Measurements from ENCODE around the gene NOS1AP.

NOS1AP gene

DNA sequence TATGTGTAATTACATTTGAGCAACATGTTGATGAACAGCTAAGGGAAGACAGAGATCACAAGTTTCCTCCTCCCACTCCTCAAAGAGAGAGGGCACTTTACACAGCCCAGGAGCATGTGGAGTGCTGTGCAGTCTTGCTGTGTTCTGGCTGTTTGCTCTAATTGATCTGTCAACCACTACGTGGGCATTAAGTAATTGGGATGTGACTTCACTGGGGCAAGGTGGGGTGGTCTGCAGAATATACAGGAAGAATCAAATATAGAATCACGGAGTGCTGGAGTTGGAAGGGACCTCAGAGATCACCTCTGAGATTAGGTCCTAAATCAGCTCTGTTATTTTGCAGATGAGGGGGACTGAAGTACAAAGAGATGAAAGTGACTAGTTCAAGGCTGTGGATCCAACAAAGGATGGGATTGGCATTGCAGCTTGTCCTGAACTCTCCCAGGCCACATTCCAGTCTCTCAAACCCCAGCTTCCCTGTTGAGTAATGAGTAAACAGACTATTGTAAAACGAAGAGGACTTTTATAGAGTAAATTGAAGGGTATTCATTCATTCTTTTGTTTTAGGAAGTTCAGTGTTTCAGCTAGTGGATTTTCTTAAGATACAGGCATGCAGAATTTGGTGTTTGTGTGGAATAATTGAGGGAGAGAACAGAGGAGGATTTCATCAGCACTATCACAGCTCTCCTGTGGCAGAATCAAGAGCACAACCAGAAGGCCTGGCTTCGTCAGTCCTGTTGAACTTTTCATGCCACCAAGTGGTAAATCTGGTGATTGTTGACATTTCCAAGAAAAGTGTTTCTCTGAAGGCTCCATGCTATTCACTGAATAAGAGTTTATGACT is 22.4 kb downstream of the NOS1AP start:
- no peak for DNase-seq

- no peak for DNase-seq
Measured at GRCh38 chr1:162093095-162093494, 23.6 kb downstream of the NOS1AP start.

DNA sequence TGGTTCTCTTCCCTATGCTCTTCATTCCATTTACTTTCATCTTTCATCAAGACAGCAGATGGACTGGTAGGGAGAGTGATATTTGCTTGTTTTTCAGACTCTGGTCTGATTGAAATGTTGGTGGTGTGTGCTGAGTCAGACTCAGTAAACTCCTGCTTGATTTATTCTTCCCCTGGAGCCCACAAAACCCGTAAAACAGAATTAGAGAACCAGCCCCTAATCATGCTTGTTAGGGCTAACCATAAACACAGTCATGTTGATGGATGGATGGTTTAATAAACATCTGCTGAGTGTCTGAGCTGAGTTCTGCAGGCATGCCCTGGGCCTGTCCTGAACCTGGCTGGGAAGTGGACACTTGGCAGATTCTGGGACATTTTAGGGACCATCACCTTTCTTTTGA is 24.8 kb downstream of the NOS1AP start:
- no peak for DNase-seq

GRCh38 chr1:162094723-162095122 is 25.2 kb downstream of the NOS1AP start:
- DNase-seq, result no peak

GRCh38 chr1:162107911-162108310 is 38.4 kb downstream of the NOS1AP start:
- no peak for DNase-seq

DNA sequence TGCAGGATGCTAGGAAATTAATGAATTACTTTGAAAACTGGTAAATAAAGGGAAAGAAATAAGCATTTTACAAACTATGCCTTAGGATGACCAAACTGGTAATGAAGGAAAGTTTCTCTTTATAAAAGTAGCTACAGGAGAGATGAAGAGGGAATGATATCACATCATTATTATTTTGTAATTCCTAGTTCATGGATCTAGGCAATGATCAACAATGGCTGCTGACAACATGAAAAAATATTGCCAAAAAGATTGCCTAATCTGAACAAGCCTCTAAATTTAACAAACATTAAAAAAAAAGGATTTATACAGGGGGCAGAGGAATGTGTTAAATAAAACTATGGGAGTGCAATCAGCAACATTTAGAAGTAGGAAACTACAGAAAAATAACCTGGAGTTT is 38.9 kb downstream of the NOS1AP start:
- DNase-seq, result no peak

DNA sequence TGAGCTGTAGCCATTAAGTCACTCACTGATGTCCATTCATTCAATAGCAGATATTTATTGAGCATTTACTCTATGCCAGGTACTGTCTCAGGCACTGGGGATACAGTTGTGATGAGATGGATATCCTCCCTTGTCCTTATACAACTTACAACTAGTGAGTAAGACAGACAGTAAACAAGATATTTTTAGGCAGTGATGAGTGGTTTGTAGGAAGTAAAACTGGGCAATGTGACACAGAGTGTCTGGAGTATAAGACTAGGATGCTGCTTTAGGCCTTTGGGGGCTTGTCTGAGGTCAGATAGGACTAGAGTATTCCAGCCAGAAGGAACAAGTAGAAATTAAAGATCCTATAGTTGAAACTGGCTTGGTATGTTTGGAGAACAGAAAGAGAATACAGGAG is 41.4 kb downstream of the NOS1AP start:
- DNase-seq, result no peak

GRCh38 chr1:162111572-162111971 is 42.1 kb downstream of the NOS1AP start:
- no peak for DNase-seq

DNA sequence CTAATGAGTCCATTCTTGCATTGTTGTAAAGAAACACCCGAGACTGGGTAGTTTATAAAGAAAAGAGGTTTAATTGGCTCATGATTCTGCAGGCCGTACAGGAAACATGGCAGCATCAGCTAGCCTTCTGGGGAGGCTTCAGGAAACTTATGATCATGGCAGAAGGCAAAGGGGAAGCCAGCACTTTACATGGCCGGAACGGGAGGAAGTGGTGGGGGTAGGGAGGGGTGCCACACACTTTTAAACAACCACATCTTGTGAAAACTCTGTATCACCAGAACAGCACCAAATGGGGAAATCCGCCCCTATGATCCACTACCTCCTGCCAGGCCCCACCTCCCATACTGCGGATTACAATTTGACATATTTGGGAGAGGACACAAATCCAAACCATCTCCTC is 43.9 kb downstream of the NOS1AP start:
- no peak for DNase-seq

DNA sequence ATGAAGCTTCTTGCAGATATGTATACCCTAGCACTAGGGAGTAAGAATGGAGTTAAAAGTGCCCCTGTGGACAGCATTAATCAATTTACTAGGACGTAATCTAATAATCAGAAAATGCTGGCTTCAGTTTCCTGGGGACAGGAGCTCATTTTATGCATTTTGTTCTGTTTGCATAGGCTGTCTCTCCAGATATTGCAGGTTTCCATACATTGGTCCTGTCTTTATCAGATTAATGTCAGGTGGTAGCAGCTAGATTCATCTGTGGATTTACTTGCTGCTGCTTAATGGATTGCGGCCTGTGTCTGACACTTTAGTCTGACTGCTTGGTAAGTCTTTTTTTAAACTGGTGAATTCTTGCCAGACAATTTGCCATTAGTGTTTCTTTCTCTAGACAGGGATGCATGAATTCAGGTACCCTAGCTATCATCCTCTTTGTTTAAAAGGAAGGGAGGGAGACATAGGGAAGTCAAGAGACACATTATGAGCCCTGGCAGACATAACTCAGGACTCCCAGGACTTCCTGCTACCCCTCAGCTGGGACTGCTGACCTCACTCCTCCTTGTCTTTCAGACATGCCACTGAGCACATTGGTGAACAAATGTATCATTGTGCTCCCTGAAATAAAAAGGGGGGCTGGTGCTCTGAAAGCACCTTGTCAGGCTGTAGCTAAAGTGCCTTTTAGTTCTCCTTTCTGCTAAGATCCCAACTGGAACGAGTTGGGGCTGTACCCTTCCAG is 47.7 kb downstream of the NOS1AP start:
- no peak for DNase-seq

GRCh38 chr1:162118063-162118462 is 48.6 kb downstream of the NOS1AP start:
- DNase-seq, result no peak

DNA sequence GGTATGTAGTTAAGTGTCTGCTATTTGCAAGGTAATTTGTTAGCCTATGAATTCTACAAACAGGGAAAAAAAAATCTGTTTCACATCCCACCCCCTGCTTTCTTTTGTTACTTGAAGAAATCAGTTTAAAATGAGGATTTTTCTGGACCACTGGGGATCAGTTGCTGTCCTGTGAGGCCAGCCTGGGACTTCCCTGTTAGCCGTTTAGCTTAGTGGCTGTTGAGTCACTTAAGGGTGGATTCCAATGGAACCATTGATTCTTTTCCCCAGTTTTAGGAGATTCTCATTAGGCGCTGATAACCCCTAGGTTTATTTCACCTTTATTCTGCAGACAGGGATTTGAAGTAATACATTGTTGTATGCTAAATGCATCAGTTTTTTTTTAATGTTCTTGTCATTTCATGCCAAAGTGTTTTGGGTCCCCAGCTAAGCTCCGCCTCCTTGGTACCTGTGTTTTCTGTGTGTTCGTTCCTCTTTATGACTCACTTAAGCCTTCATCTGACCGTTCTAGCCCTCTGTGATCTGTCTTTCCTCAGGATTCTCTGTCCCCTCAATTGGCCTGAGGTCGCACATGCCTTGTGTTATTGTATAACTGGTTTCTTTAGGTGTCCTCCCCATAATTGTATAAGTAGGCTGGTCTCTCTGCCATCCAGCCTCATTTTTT is 59.3 kb downstream of the NOS1AP start:
- no peak for DNase-seq

DNA sequence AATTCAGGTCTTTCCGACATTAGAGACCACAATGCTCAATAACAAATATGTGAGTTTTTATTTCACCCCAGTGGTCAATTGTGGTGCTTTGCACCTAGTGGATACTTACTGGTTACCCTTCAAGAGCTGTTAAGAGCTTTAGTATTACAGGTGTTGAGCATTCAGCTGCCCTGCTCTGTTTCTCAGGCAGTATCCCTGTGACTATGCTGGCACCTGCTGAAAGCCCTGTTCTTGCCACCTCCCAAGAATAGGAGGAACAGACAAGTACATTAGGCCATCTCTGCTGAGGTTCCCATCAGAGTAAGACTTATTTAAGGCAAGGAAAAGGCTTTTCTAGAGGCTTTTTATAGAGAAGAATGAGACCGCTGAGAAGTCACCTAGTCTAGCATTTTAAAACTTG is 60.8 kb downstream of the NOS1AP start:
- no peak for DNase-seq

- no peak for DNase-seq
Measured at GRCh38 chr1:162131400-162132321, 62.2 kb downstream of the NOS1AP start.

DNA sequence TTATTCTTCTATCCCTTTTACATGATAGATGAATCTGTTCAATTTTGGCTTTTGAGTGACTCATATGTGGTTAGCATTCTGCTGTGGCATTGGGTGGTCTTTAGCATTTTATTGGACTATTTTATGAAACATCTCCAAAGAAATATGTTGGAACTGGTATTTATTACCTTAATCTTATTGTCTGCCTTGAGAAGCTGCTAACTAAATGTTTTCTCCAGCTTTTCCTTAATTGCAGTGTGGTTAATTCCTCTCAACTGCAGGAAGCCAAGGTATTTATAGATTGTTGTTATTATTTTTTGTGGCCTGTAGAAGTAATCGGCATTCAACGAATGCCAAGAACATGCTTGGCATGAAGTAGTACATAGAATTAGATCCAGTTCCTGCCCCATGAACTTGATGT is 64.1 kb downstream of the NOS1AP start:
- no peak for DNase-seq

DNA sequence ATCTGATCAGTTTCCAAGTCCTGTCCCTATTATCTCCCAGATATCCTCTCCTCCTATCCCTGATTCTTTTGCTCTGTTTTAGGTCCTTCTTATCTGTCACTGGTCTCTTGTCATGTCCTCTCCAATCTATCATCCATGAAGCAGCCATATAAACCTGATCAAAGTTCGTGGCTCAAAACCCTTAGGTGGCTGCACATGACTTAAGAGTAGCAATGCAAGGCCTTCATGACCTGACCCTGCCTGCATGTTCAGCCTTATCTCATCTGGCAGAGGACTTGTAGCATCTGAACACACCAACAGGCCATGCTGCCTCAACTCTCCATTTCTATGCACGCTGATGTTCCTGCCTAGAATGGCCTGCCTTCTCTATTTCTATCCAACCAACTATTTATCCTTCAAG is 65.2 kb downstream of the NOS1AP start:
- no peak for DNase-seq

GRCh38 chr1:162135271-162135775 is 65.8 kb downstream of the NOS1AP start:
- no peak for DNase-seq

- no peak for DNase-seq
Measured at GRCh38 chr1:162136760-162137159, 67.3 kb downstream of the NOS1AP start.

DNA sequence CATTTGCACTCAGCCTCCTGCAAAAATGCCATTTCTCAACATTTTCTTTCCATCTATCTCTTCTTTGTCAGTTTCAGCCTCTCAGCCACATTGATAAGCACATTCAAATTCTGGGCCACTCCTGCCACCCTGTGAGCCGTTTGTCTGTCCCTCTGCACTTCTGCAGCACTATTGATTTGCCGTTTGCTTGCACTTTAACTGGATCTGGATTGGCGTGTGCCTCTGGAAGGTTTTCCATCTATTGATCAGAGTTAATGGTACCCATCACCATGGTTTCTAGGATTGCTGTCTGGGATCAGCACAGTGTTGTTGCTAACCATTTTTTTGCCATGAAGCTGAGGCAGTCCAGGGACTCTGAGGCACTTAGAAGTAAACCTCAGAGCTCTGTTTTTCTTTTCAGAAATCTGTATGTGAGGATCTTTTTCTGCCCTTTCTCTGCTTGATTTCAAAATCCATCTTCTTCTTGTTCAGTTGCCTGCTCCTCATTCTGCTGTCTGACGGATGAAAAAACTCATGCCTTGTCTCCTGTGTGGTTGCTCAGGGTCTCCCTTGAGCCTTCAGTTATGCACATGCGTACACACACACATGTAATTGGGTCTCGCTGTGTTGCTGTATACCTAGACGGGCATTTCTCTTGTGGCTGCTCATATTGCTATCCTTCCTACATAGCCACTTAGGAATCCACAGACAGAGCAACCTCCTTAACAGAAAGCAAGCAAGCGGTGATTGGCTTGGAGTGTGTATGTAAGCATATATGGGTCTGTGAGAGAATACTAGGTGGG is 67.9 kb downstream of the NOS1AP start:
- DNase-seq, result no peak

DNA sequence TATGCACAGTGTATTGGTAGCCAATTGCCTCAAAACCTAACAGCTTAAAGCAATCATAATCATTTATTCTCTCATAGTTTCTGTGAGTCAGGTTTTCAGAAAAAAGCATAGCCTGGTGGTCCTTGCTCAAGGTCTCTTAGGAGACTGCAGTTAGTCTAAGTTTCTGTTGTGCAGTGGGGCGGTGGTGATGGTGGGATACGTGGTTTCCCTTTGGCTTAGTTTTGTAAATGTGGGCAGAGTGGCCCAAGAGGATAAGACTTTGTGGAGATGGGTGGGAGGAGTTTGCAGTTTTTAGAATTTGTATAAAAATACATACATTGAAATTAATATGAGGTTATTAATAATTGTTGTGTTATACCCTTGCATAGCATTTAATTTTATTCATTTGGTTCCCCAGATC is 68.6 kb downstream of the NOS1AP start:
- no peak for DNase-seq

GRCh38 chr1:162138599-162139181 is 69.2 kb downstream of the NOS1AP start:
- DNase-seq, result no peak
